Measurements from ENCODE around the gene CHD1L.

DNA sequence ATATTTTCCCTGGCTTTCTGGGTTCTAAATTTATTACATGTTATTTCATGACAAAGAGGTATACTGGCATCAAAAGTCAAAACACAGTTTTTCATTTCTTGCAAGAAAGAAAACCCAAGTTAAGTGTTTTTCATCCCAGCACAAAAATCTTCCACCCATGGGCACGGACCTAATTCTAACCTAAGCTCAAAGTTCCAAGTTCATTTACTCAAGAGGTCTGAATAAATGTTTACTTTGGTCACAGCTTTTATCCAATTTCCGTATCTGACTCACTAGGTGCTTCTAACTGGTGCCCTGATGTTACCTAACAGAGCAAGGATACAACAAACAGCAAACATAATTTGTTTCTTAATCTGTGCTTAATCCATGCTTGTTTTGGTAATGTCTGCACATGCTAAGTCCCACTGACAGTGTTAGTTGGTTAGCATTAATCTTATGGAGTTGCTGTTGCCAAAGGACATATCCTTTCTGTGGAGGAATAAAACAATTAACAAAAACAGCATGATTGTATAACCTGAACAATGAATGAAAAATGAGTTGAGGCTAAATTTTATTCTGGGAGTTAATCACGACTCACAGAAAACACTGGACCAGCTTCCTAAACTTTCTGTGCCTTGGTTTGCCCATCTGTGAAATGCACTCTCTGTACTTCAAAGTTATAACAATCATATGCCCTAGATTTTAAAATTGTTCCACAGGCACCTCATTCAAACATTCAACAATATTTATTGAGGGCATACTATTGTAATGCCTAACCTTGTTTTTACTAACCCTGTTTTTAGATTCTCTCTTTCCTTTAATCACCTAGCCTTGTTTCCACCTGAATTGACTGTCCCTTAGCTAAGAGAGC lies 4.2 kb upstream of the CHD1L start:
- TF ChIP-seq CTCF (IDR thresholded peaks at IDR 0.05; ENCODE audit: low read depth, low read length, poor library complexity, severe bottlenecking) = no peak
- TF ChIP-seq EZH2phosphoT487 (IDR thresholded peaks at IDR 0.05; ENCODE audit: borderline replicate concordance, low read length) = no peak

Measured in DOHH2 (cell line).